ENCODE measurements around the gene LACTBL1.
"Not testable (repeated sequence)": the region's sequence is repeated elsewhere in the genome, so short reads cannot be mapped to it uniquely, and the experiment has no call there.

LACTBL1 gene

GRCh38 chr1:22993220-22993795 is 20.6 kb upstream of the LACTBL1 start:
- H3K4me1 Mint-ChIP-seq, H3K27ac Mint-ChIP-seq, H3K9me3 Mint-ChIP-seq, H3K27me3 Mint-ChIP-seq, H3K36me3 Mint-ChIP-seq, H3K4me3 Mint-ChIP-seq: not testable (repeated sequence)

- H3K9me3 Mint-ChIP-seq, H3K4me3 Mint-ChIP-seq, H3K36me3 Mint-ChIP-seq, H3K27ac Mint-ChIP-seq, H3K4me1 Mint-ChIP-seq, H3K27me3 Mint-ChIP-seq: not testable (repeated sequence)
These were observed 19.7 kb upstream of the LACTBL1 start for GRCh38 chr1:22992384-22992783.

GRCh38 chr1:22983944-22984343 is 11.3 kb upstream of the LACTBL1 start:
- Mint-ChIP-seq H3K4me1 (no peaks in the 10 kb centered on the region), H3K27me3 (peaks cover 3% of the 10 kb centered on the region), H3K27ac (no peak overlapping the region), H3K4me3 (no peak overlapping the region), H3K36me3 (no peaks in the 10 kb centered on the region), H3K9me3 (no peaks in the 10 kb centered on the region)

DNA sequence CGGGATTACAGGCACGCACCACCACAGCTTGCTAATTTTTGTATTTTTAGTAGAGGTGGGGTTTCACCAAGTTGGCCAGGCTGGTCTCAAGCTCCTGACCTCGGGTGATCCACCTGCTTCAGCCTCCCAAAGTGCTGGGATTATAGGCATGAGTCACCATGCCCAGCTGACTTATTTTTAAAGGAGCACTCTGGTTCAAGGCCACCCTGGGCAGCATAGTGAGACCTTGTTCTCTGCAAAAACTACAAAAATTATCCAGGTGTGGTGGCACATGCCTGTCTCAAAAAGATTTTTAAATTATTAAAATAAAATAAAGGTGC is 7.8 kb upstream of the LACTBL1 start:
- not testable (repeated sequence) for H3K27me3 Mint-ChIP-seq, H3K4me3 Mint-ChIP-seq, H3K4me1 Mint-ChIP-seq

GRCh38 chr1:22978299-22978698 is 5.6 kb upstream of the LACTBL1 start:
- H3K36me3 Mint-ChIP-seq = no peaks in the 10 kb centered on the region
- no peak overlapping the region for H3K27ac Mint-ChIP-seq
- H3K4me1 Mint-ChIP-seq = no peaks in the 10 kb centered on the region
- H3K4me3 Mint-ChIP-seq = no peak overlapping the region
- peaks cover 7% of the 10 kb centered on the region for H3K27me3 Mint-ChIP-seq
- no peaks in the 10 kb centered on the region for H3K9me3 Mint-ChIP-seq

More for the DNA sequence above, 7.8 kb upstream of the LACTBL1 start:
- H3K27ac Mint-ChIP-seq, H3K36me3 Mint-ChIP-seq, H3K9me3 Mint-ChIP-seq: not testable (repeated sequence)

- Mint-ChIP-seq H3K4me1 (no peaks in the 10 kb centered on the region), H3K36me3 (no peaks in the 10 kb centered on the region), H3K4me3 (no peak overlapping the region), H3K27me3 (peaks cover 11% of the 10 kb centered on the region), H3K9me3 (no peaks in the 10 kb centered on the region), H3K27ac (no peak overlapping the region)
These were observed 4.0 kb upstream of the LACTBL1 start for GRCh38 chr1:22976461-22977243.

DNA sequence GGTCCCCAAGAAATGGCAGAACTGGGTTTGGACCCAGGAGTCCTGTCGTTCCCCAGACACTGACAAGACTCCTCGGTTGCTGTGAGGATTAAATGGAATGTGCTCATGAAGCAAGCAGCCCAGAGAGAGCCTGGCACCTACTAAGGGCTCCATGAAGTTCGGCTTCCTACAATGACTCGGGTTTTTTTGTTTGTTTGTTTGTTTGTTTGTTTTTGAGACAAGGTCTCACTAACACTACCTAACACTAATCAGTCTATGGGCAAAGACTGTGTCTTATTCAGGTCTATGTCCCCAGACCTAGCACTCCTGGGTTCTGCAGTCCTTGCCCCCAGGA is 3.4 kb upstream of the LACTBL1 start:
- Mint-ChIP-seq H3K36me3 (no peaks in the 10 kb centered on the region), H3K27ac (no peak overlapping the region), H3K9me3 (no peaks in the 10 kb centered on the region), H3K27me3 (peaks cover 17% of the 10 kb centered on the region), H3K4me3 (no peak overlapping the region), H3K4me1 (no peaks in the 10 kb centered on the region)

DNA sequence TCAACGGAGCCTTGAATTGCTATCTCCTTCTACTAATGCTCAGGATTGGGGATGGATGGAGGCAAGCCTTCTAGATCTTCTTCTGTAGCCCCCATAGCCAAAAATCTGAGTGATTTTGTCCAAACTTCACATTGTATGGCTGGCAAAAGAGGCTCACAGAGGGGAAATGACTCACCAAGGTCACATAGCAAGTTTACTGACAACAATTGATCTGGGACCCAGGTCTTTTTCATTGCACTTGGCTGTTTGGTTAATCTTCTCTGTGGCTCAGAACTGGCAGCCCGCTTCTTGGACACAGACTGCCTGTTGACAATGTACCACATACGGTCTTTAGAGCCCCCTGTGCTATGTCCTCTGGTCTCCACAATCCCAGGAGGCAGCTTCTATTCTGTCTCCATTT is 3.0 kb upstream of the LACTBL1 start:
- Mint-ChIP-seq H3K27me3 (peaks cover 19% of the 10 kb centered on the region), H3K27ac (no peak overlapping the region), H3K4me3 (no peak overlapping the region), H3K4me1 (no peaks in the 10 kb centered on the region), H3K9me3 (no peaks in the 10 kb centered on the region), H3K36me3 (no peaks in the 10 kb centered on the region)

- Mint-ChIP-seq H3K27ac (peak overlapping the region; percentile 14), H3K4me1 (no peaks in the 10 kb centered on the region), H3K4me3 (no peak overlapping the region), H3K27me3 (peaks cover 35% of the 10 kb centered on the region), H3K36me3 (no peaks in the 10 kb centered on the region), H3K9me3 (no peaks in the 10 kb centered on the region)
These were observed 858 bp downstream of the LACTBL1 start for GRCh38 chr1:22971611-22972405.

- no peaks in the 10 kb centered on the region for H3K9me3 Mint-ChIP-seq
- peaks cover 31% of the 10 kb centered on the region for H3K27me3 Mint-ChIP-seq
- no peak overlapping the region for H3K27ac Mint-ChIP-seq
- H3K36me3 Mint-ChIP-seq = peaks cover 3% of the 10 kb centered on the region
- H3K4me3 Mint-ChIP-seq = no peak overlapping the region
- no peaks in the 10 kb centered on the region for H3K4me1 Mint-ChIP-seq
These were observed 1.5 kb downstream of the LACTBL1 start for GRCh38 chr1:22971161-22971560.

GRCh38 chr1:22970096-22970495 is 2.6 kb downstream of the LACTBL1 start:
- Mint-ChIP-seq H3K27me3 (peaks cover 31% of the 10 kb centered on the region), H3K4me1 (no peaks in the 10 kb centered on the region), H3K27ac (no peak overlapping the region), H3K9me3 (no peaks in the 10 kb centered on the region), H3K4me3 (no peak overlapping the region), H3K36me3 (peaks cover 3% of the 10 kb centered on the region)

DNA sequence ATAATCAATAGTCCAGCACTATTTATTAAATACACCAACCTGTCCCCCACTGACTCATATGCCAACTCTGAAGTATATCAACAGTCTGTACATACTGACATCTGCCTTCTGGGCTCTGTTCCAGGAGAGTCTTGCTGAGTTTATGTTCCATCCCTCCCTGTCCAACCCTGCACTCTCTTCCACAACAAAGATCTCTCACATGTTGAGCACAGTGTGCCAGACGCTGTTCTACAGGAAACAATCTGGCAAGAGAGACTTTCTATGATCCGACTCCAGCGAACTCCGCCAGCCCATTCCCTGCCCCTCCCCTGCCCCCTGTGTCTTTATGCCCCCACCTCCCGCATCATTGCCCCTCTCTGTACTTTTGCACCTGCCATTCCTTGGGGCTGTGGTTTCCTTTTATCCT is 3.4 kb downstream of the LACTBL1 start:
- Mint-ChIP-seq H3K27ac (no peak overlapping the region), H3K4me1 (no peaks in the 10 kb centered on the region), H3K9me3 (no peaks in the 10 kb centered on the region), H3K27me3 (peaks cover 31% of the 10 kb centered on the region), H3K36me3 (peaks cover 3% of the 10 kb centered on the region), H3K4me3 (no peak overlapping the region)

- Mint-ChIP-seq H3K4me3 (no peak overlapping the region), H3K36me3 (peaks cover 3% of the 10 kb centered on the region), H3K27me3 (peaks cover 31% of the 10 kb centered on the region), H3K4me1 (no peaks in the 10 kb centered on the region), H3K27ac (no peak overlapping the region), H3K9me3 (no peaks in the 10 kb centered on the region)
These were observed 4.8 kb downstream of the LACTBL1 start for GRCh38 chr1:22967833-22968232.

- H3K27ac Mint-ChIP-seq = no peak overlapping the region
These were observed 6.4 kb downstream of the LACTBL1 start for GRCh38 chr1:22966309-22966708.

GRCh38 chr1:22963044-22963677 is 9.5 kb downstream of the LACTBL1 start:
- H3K36me3 Mint-ChIP-seq = peaks cover 3% of the 10 kb centered on the region
- no peaks in the 10 kb centered on the region for H3K4me1 Mint-ChIP-seq
- no peaks in the 10 kb centered on the region for H3K9me3 Mint-ChIP-seq
- no peak overlapping the region for H3K27ac Mint-ChIP-seq
- H3K27me3 Mint-ChIP-seq = peaks cover 2% of the 10 kb centered on the region
- H3K4me3 Mint-ChIP-seq = no peak overlapping the region

More at GRCh38 chr1:22966309-22966708, 6.4 kb downstream of the LACTBL1 start:
- Mint-ChIP-seq H3K4me3 (no peak overlapping the region), H3K9me3 (no peaks in the 10 kb centered on the region), H3K36me3 (peaks cover 3% of the 10 kb centered on the region), H3K4me1 (no peaks in the 10 kb centered on the region), H3K27me3 (peaks cover 22% of the 10 kb centered on the region)

- H3K27ac Mint-ChIP-seq = no peak overlapping the region
- H3K4me1 Mint-ChIP-seq = no peaks in the 10 kb centered on the region
- peaks cover 3% of the 10 kb centered on the region for H3K36me3 Mint-ChIP-seq
- H3K27me3 Mint-ChIP-seq = no peaks in the 10 kb centered on the region
- no peak overlapping the region for H3K4me3 Mint-ChIP-seq
- no peaks in the 10 kb centered on the region for H3K9me3 Mint-ChIP-seq
These were observed 10.1 kb downstream of the LACTBL1 start for GRCh38 chr1:22962558-22962957.
